Stimulated activated naive B cell treated with anti-CD40 and anti-IgM and Interleukin-4, amounts not matched to agents 10 μg/mL and 1 μg/mL and 100 μg/mL, for 72 hours (primary cell): ENCODE data around the gene MIF.

Experiments used
- ATAC-seq, 2 donors: fragments of 150-1000 bp; cut with Tn5 transposase; replicated peaks; 2 replicates each; pipeline ENCODE4 v1.10.0; 2021; ENCODE audit warnings: moderate library complexity in 1 of 2
- DNase-seq: peaks from one replicate; pipeline ENCODE4 v3.0.0; 2021
- H3K27ac Mint-ChIP-seq: one replicate; pipeline ENCODE4 v1.8.0; 2022; ENCODE audit warnings: mild to moderate bottlenecking, mixed read lengths
- H3K27me3 Mint-ChIP-seq, 2 donors: one replicate each; pipeline ENCODE4 v1.8.0; 2022; ENCODE audit warnings: mixed read lengths in 2 of 2
- H3K36me3 Mint-ChIP-seq, 2 donors: one replicate each; pipeline ENCODE4 v1.8.0; 2022; ENCODE audit warnings: mixed read lengths in 2 of 2, mild to moderate bottlenecking in 1 of 2
- H3K4me1 Mint-ChIP-seq, 2 donors: one replicate each; pipeline ENCODE4 v1.8.0; 2022; ENCODE audit warnings: mixed read lengths in 2 of 2, mild to moderate bottlenecking in 1 of 2
- H3K4me3 Mint-ChIP-seq, 2 donors: one replicate each; pipeline ENCODE4 v1.8.0; 2022; ENCODE audit warnings: mild to moderate bottlenecking in 2 of 2, mixed read lengths in 2 of 2, moderate library complexity in 1 of 2
- H3K9me3 Mint-ChIP-seq, 2 donors: one replicate each; pipeline ENCODE4 v1.8.0; 2022; ENCODE audit warnings: mixed read lengths in 2 of 2, mild to moderate bottlenecking in 1 of 2

Gene MIF

GRCh38 chr22:23893945-23894709, at the start of gene MIF:
MIF (plus strand) TSS chr22:23894383; CDS start chr22:23894475, 92 bp downstream.
- Mint-ChIP-seq H3K27me3 (no peaks in the 10 kb centered on the region), H3K4me1 (peaks cover 21 to 30% of the 10 kb centered on the region in 2 donors), H3K27ac (peak within 1 kb of the TSS; percentile 100), H3K36me3 (peaks cover 25 to 38% of the 10 kb centered on the region in 2 donors), H3K4me3 (peak within 1 kb of the TSS; percentile 95 to 99), H3K9me3 (no peaks in the 10 kb centered on the region)
- peak; percentile 98 for DNase-seq
- ATAC-seq: peak; percentile 83 to 88

DNA sequence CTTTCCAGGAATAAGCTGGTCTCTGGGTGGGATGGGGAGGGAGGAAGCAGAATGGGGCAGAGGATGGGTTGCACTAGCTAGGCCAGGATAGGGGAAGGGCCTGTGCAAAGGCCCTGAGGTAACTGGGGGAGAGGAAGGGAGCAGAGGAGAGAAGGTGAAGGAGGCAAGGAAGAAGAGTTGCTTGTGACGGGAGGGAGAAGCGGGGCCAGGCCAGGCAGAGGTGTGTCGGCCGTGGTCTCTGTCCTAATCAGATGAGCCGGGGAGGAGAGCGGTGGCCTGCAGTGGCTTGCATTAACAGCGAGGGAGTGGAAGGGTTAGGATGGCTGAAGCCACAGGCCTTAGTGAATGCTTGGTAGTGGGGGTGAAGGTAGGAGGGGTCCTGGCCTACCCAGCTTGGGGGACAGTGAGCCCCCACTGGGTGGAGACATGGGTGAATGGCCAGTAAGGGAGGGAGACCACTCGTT, 49.4 kb upstream of the MIF start:
- Mint-ChIP-seq H3K27ac (peak overlapping the region; percentile 86), H3K4me3 (peak overlapping the region; percentile 14 to 76), H3K36me3 (no peaks in the 10 kb centered on the region), H3K9me3 (no peaks in the 10 kb centered on the region), H3K4me1 (peaks cover 52 to 66% of the 10 kb centered on the region in 2 donors), H3K27me3 (no peaks in the 10 kb centered on the region)
- no peak for ATAC-seq
- DNase-seq: no peak

GRCh38 chr22:23845265-23846080, 48.7 kb upstream of the MIF start:
- Mint-ChIP-seq H3K4me3 (peak overlapping the region; percentile 25 to 33), H3K27me3 (no peaks in the 10 kb centered on the region), H3K9me3 (no peaks in the 10 kb centered on the region), H3K36me3 (no peaks in the 10 kb centered on the region), H3K4me1 (peaks cover 56 to 70% of the 10 kb centered on the region in 2 donors), H3K27ac (peak overlapping the region; percentile 79)
- ATAC-seq: no peak
- no peak for DNase-seq

DNA sequence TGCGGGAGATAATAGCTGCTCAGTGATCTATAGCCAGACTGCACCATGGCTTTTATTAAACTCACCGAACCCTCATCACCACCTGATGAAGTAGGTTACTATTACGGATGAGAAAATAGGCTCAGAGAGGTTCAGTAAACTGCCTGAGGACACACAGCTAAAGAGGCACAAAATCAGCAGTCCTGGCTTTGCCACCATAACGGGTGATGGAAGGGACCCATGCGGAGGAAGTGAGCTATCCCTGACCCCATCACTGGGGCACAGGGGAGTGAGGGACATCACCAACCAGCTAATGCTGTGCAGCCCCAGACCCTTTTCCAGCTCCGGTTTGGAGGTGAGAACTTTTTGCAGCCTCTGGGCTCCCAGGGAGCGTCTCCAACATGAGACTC, 48.1 kb upstream of the MIF start:
- no peaks in the 10 kb centered on the region for H3K36me3 Mint-ChIP-seq
- no peaks in the 10 kb centered on the region for H3K9me3 Mint-ChIP-seq
- DNase-seq (no peak), ATAC-seq (peak; percentile 1 to 8)
- no peak overlapping the region for H3K27ac Mint-ChIP-seq
- H3K4me3 Mint-ChIP-seq: peak overlapping the region in 1 of 2 donors; percentile 25
- H3K4me1 Mint-ChIP-seq: peaks cover 59 to 71% of the 10 kb centered on the region in 2 donors
- H3K27me3 Mint-ChIP-seq: no peaks in the 10 kb centered on the region

- no peaks in the 10 kb centered on the region for H3K9me3 Mint-ChIP-seq
- peak overlapping the region in 1 of 2 donors; percentile 4 for H3K4me3 Mint-ChIP-seq
- ATAC-seq: no peak
- no peaks in the 10 kb centered on the region for H3K27me3 Mint-ChIP-seq
- H3K4me1 Mint-ChIP-seq: peaks cover 52 to 71% of the 10 kb centered on the region in 2 donors
- no peak overlapping the region for H3K27ac Mint-ChIP-seq
- H3K36me3 Mint-ChIP-seq: no peaks in the 10 kb centered on the region
- no peak for DNase-seq
Observed at GRCh38 chr22:23847310-23847920, 46.8 kb upstream of the MIF start.

GRCh38 chr22:23847991-23848864, 46.0 kb upstream of the MIF start:
- H3K36me3 Mint-ChIP-seq: no peaks in the 10 kb centered on the region
- H3K4me3 Mint-ChIP-seq: no peak overlapping the region
- H3K27ac Mint-ChIP-seq: no peak overlapping the region
- peaks cover 47 to 63% of the 10 kb centered on the region in 2 donors for H3K4me1 Mint-ChIP-seq
- DNase-seq: no peak
- no peaks in the 10 kb centered on the region for H3K9me3 Mint-ChIP-seq
- ATAC-seq: no peak
- H3K27me3 Mint-ChIP-seq: no peaks in the 10 kb centered on the region

GRCh38 chr22:23849009-23850006, 44.9 kb upstream of the MIF start:
- H3K27me3 Mint-ChIP-seq: no peaks in the 10 kb centered on the region

DNA sequence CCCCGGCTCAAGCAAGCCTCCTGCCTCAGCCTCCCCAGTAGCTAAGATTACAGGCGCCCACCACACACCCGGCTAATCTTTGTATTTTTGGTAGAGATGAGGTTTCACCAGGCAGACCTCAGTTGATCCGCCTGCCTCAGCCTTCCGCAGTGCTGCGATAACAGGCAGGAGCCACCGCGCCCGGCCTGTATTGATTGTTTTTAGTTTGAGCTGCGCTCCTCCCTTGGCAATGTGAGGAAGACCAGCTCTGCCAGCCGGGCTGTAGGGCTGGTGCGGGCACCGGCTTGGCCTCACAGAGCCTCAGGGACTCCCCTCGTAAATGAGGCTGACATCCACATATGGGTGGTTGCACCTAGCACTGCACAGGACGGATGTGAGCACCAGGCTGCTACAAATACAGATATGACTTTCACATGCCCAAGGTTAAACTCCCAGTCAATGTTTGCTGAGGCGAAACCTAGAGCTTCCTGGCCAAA, 44.0 kb upstream of the MIF start:
- no peak for DNase-seq
- no peaks in the 10 kb centered on the region for H3K36me3 Mint-ChIP-seq
- H3K27ac Mint-ChIP-seq: peak overlapping the region; percentile 81
- H3K4me3 Mint-ChIP-seq: peak overlapping the region; percentile 53 to 66
- no peaks in the 10 kb centered on the region for H3K9me3 Mint-ChIP-seq
- ATAC-seq: peak in 1 of 2 donors; percentile 48
- H3K27me3 Mint-ChIP-seq: no peaks in the 10 kb centered on the region
- peaks cover 35 to 49% of the 10 kb centered on the region in 2 donors for H3K4me1 Mint-ChIP-seq

More at GRCh38 chr22:23849009-23850006, 44.9 kb upstream of the MIF start:
- Mint-ChIP-seq H3K9me3 (no peaks in the 10 kb centered on the region), H3K27ac (peak overlapping the region; percentile 76), H3K4me3 (peak overlapping the region; percentile 64 to 76), H3K36me3 (no peaks in the 10 kb centered on the region), H3K4me1 (peaks cover 43 to 57% of the 10 kb centered on the region in 2 donors)
- ATAC-seq (peak; percentile 71 to 77), DNase-seq (peak; percentile 82)

DNA sequence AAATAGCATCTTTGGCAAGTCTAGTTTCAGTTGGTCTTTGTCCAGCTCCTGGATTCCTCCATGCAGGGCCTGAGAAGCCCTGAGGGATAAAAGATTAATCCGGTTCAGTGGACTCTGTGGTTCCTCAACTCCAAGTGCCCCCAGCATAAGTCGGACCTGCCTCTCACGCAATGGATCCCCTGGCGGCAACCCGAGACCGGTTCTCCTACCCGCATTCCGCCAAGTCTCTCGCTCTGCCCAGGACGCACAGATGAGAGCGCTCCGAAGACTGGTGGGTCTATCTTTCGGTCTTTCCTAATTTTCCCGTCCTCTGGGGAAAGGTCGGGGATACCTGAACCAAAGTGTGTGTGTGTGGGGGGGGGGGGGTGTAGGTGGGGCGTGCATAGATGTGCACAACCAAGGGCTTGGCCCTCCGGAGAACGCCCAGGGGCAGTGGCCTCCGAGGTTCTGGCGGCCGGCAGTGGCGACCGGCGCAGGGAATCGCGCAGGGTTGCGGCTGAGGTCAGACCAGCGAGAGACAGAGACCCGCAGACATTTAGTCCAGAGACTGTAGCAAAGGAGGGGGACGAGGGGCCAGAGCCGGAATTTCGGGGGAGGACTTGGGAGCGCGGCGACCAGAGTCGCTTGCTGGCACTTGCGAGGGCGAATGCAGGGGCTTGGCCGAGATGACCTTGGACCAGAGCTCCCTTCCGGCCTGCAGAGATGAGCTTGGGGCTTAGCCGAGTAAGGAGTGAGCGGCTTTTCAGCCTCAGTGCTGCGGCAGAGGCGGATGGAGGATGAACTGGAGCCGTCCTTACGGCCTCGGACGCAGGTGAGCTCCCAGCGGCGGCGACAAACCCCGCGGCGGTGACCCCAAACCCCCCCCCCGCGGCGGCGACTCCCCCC, 37.2 kb upstream of the MIF start:
- ATAC-seq (peak; percentile 64 to 67), DNase-seq (peak; percentile 51)
- Mint-ChIP-seq H3K4me3 (peak overlapping the region; percentile 96 to 97), H3K27ac (peak overlapping the region; percentile 98), H3K4me1 (peaks cover 14 to 24% of the 10 kb centered on the region in 2 donors), H3K27me3 (no peaks in the 10 kb centered on the region), H3K36me3 (peaks cover 0 to 2% of the 10 kb centered on the region in 2 donors), H3K9me3 (no peaks in the 10 kb centered on the region)

GRCh38 chr22:23857606-23858483, 36.3 kb upstream of the MIF start, which contains the start of gene SLC2A11:
SLC2A11 (plus strand) TSS chr22:23857875; CDS start chr22:23858000, 125 bp downstream.
- H3K36me3 Mint-ChIP-seq: peaks cover 2 to 11% of the 10 kb centered on the region in 2 donors
- H3K4me3 Mint-ChIP-seq: peak within 1 kb of the TSS; percentile 96 to 97
- H3K27me3 Mint-ChIP-seq: no peaks in the 10 kb centered on the region
- peak within 1 kb of the TSS; percentile 98 for H3K27ac Mint-ChIP-seq
- H3K4me1 Mint-ChIP-seq: peaks cover 20 to 31% of the 10 kb centered on the region in 2 donors
- H3K9me3 Mint-ChIP-seq: no peaks in the 10 kb centered on the region
- ATAC-seq (peak; percentile 94 to 95), DNase-seq (peak; percentile 95)

- no peaks in the 10 kb centered on the region for H3K27me3 Mint-ChIP-seq
- H3K27ac Mint-ChIP-seq: peak overlapping the region; percentile 98
- H3K4me1 Mint-ChIP-seq: peaks cover 22 to 31% of the 10 kb centered on the region in 2 donors
- ATAC-seq: no peak
- DNase-seq: no peak
- H3K4me3 Mint-ChIP-seq: peak overlapping the region; percentile 96 to 97
- peaks cover 6 to 16% of the 10 kb centered on the region in 2 donors for H3K36me3 Mint-ChIP-seq
- no peaks in the 10 kb centered on the region for H3K9me3 Mint-ChIP-seq
Observed at GRCh38 chr22:23858484-23858815, 35.7 kb upstream of the MIF start.
